GM19193 (cell line): ENCODE data around the gene PABPN1L.

ENCODE experiments used
- POLR2A ChIP-seq: IDR thresholded peaks from 4 replicates; pipeline ENCODE4 v1.6.1; 2011; ENCODE audit not compliant: insufficient read depth, insufficient read length; ENCODE audit errors: extremely low read depth

The PABPN1L gene

DNA sequence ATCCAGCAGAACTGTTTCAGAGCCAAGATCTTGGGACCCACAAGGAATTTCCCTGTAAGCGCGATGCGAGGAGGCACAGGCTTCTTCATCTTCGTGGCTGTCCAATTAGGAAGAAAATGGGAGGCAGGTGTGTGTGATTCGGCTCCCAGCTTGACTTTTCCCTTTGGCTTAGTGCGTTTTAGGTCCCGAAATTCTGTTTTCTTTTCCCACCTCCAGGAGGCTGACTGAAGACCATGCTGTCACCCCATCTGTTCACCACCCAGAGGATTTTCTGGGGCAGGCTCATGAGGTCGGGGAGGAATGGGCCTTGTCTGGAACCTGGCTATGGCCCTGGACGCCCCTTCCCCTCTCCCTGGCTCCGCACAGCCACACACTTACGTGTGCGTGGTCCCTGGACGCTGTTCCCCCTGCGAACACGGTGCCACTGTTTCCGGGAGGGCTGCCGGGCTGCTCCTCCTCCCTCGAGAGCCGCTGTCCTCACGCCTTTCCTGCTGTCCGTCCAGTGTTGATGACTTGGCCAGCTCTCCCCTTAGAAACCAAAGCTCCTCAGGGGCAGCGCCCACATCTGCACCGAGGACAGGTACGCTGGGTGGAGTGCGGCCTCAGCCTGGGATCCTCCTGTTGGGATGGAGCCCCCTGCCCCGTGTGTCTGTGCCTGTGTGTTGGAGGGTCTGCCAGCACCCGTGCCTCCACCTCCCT lies 2.7 kb upstream of the PABPN1L start:
- no peak for TF ChIP-seq POLR2A

DNA sequence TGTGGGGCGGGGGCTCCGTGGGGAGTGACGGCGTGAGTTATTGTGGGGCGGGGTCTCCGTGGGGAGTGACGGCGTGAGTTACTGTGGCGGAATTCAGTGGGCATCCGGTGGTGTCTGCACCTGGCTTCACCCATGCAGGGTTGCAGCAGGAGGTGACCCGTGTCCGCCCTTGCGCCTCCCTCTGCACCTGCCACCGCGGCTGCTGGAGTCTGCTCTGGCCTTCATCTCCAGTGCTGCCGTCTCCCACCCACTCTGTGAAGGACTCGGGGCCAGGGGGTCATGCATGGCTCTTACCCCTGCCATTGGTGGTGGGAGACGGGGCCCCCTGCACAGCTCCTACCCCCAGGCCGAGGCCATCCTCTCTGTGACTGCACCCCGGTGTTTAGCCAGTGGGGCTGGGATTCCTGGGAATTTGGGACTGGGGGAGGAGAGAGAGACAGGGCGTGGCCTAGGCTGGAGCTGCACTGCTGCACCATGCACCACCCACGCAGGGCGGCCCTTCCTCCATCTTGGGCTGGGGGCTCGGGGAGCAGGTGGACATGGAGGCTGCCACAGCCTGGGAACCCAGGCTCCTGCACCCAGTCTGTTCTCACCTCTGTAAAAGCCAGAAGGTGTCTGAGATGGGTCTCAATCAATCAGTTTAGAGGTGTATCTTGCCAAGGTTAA lies 1.3 kb upstream of the PABPN1L start:
- TF ChIP-seq POLR2A: no peak

DNA sequence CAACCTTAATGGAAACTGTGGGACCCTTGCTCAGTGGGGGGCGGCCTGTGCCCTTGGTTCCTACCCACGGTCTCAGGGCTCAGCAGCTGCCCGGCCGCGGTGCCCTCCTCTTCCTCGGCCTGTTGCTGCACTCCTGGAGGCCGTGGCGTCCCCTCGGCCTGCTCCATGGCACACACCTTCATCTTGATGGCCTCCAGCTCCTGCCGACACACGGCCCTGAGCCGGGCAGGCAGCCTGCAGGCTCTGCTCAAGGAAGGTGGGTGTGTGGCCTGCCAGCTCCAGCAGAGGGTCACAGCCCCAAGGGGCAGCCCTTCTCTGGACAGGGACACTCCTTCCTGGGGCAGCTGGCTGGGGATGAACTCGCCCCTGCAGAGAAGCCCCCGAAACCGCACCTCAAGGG lies 718 bp downstream of the PABPN1L start:
- no peak for TF ChIP-seq POLR2A

DNA sequence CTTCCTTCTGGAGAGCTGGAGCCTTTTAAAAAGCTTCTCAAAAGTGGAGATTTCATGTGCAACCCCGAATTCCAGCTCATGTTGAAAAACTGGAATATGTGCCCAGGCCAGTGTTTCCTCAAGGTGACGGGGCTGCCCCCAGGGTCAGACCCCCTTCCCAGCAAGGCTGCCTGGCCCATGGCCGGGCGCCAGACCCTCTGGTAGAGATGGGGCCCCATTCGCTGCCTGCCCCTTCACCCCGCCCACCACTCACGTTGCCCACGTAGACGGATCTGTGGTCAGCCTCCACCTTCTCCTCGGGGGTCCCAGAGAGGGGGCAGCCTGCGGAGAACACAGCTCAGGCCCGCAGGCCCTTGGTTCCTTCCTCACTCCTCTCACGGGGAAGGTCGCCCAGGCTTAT lies 1.1 kb downstream of the PABPN1L start:
- no peak for TF ChIP-seq POLR2A

DNA sequence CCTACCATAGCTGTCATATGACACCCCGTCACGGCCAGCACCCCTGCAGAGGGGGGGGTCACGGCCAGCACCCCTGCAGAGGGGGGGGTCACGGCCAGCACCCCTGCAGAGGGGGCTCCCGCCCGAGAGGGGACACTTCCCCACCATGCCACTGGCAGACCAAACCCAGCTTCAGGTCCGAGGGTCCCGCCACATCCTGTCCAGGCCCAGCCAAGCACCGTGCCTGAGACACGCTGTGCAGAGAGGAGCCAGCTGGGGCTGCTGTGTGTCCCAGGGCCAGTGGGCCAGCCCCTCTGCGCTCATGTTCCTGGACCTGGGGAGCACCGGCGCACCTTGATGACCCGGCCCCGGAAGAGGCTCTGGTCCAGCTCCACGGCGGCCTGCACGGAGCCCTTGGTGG lies 1.9 kb downstream of the PABPN1L start:
- no peak for TF ChIP-seq POLR2A

DNA sequence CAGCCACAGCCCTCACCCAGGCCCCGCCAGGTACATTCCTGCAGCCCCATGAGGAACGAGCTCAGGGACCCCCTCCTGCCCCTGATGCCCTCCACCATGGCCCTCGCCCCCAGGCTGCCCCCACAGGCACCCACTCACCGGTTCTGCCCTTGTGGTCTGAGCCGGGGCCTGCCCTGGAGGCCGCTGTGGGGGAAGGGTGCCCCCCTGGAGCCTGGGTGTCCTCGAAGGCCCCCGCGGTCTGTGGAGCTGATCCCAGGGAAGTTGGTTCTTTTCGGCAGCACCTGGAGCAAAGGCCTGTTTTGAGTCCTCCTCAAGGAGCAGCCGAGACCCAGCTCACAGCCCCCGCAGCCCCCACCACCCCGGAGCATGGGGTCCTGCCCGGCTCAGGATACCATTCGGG lies 2.4 kb downstream of the PABPN1L start:
- no peak for TF ChIP-seq POLR2A

DNA sequence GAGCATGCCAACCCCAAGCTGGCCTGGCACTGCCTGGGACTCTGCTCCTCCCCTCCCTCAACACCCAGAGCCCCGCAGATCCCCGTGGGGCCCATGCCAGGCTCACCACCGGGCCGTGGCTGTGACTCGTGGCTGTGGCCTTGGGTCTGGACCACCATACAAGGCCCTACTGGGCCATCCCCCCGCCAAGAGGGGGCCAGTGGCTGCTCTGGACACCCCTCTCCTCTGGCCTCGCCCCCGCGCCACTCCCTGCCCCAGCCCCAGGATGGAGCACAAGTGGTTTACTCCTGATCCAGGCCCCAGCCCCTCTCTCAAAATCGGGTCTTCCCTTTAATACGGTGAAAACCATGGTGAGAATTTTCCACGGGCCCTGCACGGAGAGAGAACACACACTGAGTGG lies 3.0 kb downstream of the PABPN1L start:
- TF ChIP-seq POLR2A: no peak

DNA sequence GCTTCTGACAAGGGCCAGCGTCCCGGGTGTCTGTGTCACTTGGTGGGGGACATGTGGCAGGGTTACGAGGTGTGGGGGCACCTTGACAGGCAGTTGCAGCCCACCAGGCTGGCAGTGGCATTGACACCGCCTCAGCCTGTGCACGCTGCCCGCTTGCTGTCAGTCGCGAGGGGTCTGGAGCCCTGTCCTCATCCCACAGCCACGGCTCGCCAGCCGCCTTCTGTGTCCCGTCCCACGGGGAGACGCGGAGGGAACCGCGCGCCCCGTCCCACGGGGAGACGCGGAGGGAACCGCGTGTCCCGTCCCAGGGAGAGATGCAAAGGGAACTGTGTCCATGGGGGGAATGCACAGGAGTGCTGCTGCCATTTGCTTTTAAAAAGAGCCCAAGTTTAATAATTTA lies 3.5 kb downstream of the PABPN1L start:
- no peak for TF ChIP-seq POLR2A

DNA sequence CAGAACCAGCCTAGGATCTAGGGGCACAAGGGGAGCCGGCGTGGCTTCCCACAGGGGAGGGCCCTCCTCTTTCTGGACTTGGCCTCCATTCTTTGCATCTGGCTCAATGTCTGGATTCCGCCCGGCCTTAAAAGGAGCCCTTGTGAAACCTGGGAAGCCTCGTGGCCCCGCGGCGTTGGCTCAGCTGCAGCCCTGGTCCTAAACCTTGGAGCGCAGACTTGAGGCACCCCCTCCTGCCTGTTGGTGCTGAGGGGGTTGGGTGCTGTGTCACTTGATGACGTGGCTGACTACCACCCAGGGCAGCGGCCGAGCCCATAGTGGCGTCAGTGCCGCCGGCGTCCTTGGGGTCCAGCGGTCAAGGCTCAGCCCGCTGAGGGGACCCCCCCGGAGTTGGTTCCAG lies 5.1 kb downstream of the PABPN1L start:
- TF ChIP-seq POLR2A: no peak

DNA sequence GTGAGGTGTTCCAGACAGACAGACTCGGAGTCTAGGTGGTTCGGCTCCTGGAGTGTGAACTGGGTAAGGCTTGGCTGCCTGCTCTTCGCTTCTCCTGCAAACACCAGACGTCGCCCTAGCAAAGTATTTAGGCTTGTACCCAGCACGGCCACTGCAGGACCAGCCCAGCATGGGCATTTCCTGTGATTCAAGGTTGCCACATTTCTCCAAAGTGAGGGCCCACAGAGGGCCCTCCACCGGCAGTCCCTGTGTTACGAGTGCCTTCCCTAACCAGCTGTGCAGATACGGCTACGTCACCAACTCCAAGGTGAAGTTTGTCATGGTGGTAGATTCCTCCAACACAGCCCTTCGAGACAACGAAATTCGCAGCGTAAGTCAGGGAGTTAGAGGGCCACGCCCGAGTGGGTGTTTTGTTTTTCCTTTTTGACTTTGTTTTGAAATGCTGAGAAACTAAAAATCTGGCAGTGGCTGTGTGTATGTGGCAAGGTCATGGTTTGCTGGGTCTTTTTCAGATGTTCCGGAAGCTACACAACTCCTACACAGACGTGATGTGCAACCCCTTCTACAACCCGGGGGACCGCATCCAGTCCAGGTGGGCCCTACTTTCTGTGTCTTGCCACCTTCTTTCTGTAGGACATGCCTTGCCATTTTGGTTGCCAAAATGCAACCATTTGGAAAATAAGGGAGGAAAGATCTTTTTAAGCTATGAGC lies 6.9 kb downstream of the PABPN1L start:
- no peak for TF ChIP-seq POLR2A

DNA sequence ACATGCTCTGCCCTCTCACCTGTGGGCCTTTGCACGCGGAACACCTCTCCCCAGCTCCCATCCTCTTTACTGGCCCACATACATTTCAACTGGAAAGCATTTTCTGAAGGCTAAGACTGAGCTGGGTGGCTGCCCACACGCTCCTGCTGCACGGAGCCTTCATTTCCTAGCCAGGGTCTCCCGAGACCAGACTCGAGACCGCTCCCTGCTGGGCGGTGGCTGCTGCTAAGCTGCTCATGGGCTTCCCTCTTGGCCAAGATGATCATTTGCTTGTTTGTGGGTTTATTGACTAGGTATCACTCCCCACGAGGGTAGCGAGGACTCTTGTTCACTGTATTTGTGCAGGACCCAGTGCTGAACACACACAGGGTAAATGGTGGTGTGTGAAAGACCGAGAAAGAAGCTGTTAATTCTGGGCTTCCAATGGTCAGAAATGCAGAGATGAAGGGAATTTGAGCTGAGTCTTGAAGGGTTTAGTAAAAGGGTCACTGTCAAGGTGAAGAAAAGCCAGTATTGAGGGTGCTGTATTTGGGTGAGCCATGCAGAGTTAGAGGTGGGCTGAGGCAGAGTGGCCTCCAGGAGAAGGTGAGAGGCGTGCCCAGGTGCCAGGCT lies 8.6 kb downstream of the PABPN1L start:
- no peak for TF ChIP-seq POLR2A

DNA sequence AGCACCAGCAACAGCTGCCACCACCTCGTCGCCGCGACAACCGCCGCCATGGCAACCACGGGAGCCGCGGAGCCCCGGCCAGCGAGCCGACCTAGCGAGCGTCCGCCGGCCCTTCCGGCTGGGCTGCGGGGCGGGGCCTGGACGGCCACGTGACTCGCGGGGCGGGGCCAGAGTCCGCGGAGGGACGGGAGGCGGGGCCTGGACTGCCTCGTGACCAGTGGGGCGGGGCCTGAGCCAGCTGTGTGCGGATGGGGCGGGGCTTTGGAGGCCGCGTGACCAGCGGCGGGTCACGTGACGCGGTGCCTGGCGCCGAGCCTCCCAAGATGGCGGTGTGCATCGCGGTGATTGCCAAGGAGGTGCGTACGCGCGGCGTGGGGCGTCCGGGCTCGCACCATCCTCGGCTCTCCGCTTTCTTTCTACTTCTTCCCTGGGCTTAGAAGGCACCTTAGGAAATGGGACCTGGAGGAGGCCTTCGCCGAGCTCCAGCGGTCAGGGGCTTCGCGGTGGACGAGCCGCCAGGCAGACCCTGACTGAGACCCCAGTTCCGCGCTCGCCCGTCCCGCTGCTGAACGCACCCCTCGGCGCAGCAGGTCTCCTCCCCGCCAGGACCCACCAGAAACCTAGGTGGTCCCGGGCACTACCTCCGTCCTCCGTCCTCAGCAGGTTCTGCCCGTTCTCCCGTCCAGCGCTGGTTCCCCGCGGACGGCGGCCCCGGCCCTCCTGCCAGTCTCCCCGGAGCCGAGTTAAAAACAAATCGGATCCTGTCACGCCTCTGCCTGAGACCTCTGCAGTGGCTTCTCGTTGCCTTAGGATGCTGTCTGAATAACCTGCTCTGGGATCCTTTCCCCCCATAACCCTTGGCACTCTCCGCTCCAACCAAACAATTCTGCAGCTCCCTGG lies 9.4 kb downstream of the PABPN1L start, which contains the start of the genes GALNS and TRAPPC2L:
TSS of gene GALNS (minus strand) at position 120 of the 900 bp plus-strand sequence. CDS start at position 50, 70 bp downstream.
TSS of gene TRAPPC2L (plus strand) at position 300 of the 900 bp plus-strand sequence. CDS start at position 324, 24 bp downstream.
- TF ChIP-seq POLR2A: peak; percentile 85

DNA sequence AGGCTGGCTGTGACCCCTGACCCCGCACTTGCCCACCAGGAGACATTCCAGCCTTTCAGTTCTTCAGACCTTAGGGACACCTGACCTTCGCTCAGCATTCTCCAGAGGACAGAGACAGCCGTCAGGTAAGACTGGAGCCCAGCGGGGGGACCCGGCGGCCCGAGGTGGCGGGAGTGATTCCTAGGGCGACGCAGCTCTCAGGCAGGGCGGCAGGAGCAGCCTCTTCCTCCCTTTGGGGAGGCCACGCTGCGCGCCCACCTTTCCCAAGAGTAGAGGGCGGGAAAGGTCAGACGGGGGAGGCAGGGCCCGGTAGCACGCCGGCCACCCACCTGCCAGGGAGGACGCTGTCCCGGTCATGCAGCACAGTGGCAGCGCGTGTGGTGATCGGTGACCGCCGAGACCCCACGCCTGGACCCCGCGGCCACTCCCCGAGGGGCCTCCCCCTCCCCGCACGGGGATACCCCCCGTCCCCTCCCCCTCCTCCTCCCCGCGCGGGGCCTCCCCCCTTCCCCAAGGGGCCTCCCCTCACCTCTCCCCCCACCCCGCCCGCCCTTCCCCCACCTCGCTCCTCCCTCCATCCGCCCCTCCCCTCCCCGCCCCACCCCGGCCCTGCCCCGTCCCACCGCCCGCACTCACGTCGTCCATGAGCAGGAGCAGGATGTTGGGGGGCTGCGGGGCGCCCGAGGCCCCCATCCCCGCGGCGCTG lies 10.2 kb downstream of the PABPN1L start:
- no peak for TF ChIP-seq POLR2A

DNA sequence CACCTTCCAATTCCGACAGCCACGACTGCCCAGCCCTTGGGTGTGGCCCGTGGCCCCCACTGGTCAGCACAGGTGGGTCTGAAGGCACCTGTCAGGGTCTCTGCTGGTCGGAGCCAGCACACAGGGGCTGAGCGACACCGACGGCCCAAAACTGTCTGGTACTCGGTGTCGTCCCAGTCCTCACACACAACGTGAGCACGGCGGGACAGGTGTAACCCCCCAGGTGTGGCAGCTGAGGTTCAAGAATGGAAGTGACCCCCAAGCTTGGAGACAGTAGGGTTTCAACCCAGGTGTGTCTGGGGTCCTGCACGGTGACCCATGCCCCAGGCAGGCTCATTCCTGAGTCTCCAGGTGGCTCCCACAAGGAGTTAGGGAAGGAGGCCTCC lies 10.7 kb downstream of the PABPN1L start:
- TF ChIP-seq POLR2A: no peak
